HPDE6-E6E7 (cell line): ENCODE results near the gene XYLT1.

Experiments used
- DNase-seq: peaks from one replicate; pipeline ENCODE4 v3.0.0; 2011; ENCODE audit warnings: missing footprints; ENCODE audit errors: extremely low spot score

The XYLT1 gene

DNA sequence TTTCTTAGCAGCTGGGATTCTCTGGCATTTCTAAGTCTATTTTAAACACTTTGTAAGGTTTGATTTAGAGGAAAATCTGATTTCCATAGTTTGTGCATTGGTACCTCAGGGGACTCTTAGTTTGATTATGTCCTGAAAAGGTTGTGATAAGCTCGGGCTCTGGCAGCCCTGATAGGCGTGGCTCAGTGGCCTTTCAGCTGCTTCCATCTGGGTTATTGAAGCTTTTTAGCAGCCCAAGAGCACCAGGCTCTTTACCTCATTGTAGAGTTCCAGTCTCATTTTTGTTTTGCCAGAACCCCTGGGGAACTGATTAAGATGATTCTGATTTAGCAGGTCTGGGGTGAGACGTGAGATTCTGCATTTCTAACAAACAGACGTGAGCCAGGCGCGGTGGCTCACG is 412.3 kb downstream of the XYLT1 start:
- DNase-seq = no peak

DNA sequence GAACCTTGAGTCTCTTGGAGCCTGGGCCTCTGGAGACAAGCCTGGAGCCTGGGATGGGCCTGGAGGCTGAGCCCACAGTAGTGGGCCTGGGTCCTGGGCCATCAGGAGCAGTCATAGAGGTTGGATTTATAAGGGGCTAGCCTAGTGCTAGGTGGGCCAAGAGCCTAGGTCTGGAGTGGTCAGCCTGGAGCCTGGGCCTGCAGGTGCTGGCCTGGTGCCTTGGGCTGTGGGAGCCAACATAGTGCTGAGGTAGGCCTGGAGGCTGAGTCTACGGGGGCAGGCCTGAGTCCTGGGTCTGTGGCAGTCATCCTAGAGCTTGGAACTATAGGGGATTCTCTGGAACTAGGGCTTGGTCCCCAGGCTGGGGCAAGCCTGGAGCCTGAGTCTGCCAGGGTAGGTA is 414.1 kb downstream of the XYLT1 start:
- no peak for DNase-seq

DNA sequence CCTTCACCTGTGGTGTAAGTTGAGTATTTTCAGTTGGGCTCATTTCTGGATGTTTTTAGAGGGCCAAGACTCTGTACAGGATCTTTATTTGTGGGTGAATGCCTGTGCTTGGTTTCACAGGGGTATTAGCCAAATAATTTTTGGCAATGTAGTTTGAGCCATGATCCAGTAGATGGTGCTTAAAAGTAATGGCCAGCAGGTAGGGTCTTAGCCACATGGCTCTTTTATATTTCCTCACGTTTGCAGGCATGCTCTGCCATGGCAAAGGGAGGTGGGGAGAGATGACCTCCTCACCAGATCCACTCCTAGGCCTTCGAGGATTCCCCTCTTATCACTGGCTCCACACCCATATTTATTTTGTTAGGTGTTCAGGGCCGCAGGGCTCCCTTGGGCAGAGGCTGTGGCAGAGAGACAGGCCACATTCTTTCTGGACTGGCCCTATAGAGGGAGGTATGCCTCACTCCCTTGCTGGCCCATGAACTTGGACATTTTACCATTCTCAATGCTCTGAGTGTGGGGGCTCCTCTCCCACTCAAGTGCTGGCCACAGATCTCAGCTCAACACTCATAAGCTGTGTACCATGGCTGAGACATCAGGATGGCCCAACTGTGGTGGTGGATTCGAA is 417.1 kb downstream of the XYLT1 start:
- no peak for DNase-seq
